ENCODE measurements around the gene PBX1.
"Not testable (repeated sequence)": the region's sequence is repeated elsewhere in the genome, so short reads cannot be mapped to it uniquely, and the experiment has no call there.

DNA sequence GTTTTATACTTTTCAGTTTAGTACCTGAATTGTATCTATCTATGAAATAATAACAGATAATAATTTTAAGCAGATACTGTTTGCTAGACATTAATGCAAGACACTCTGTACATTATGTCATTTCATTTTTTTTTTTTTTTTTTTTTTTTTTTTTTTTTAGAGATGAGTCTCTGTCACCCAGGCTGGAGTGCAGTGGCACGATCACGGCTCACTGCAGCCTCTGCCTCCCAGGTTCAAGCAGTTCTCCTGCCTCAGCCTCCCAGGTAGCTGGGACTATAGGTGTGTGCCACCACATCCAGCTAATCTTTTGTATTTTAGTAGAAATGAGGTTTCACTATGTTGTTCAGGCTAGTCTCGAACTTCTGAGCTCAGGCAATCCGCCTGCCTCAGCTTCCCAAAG is 44.8 kb downstream of the PBX1 start:
- TF ChIP-seq, protein P1, sequence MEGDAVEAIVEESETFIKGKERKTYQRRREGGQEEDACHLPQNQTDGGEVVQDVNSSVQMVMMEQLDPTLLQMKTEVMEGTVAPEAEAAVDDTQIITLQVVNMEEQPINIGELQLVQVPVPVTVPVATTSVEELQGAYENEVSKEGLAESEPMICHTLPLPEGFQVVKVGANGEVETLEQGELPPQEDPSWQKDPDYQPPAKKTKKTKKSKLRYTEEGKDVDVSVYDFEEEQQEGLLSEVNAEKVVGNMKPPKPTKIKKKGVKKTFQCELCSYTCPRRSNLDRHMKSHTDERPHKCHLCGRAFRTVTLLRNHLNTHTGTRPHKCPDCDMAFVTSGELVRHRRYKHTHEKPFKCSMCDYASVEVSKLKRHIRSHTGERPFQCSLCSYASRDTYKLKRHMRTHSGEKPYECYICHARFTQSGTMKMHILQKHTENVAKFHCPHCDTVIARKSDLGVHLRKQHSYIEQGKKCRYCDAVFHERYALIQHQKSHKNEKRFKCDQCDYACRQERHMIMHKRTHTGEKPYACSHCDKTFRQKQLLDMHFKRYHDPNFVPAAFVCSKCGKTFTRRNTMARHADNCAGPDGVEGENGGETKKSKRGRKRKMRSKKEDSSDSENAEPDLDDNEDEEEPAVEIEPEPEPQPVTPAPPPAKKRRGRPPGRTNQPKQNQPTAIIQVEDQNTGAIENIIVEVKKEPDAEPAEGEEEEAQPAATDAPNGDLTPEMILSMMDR (IDR thresholded peaks at IDR 0.05), result not testable (repeated sequence)
- TF ChIP-seq EP300, POLR2A, POLR2AphosphoS5 (IDR thresholded peaks at IDR 0.05): not testable (repeated sequence)
